AG10803 (cell line): ENCODE data around the gene SIN3B.

Experiments used
- DNase-seq: peaks from one replicate; pipeline ENCODE4 v3.0.0; 2010; ENCODE audit warnings: low read depth
- H3K4me3 ChIP-seq: 2 replicates; pipeline ENCODE4 v1.5.1; 2011; ENCODE audit warnings: mild to moderate bottlenecking, low read length, control low read depth
- TF ChIP-seq, protein P1 (sequence below): conservative IDR thresholded peaks from 2 replicates; pipeline ENCODE4 v1.5.1; 2011; ENCODE audit warnings: mild to moderate bottlenecking, low read length, control low read depth, inconsistent platforms

SIN3B gene

DNA sequence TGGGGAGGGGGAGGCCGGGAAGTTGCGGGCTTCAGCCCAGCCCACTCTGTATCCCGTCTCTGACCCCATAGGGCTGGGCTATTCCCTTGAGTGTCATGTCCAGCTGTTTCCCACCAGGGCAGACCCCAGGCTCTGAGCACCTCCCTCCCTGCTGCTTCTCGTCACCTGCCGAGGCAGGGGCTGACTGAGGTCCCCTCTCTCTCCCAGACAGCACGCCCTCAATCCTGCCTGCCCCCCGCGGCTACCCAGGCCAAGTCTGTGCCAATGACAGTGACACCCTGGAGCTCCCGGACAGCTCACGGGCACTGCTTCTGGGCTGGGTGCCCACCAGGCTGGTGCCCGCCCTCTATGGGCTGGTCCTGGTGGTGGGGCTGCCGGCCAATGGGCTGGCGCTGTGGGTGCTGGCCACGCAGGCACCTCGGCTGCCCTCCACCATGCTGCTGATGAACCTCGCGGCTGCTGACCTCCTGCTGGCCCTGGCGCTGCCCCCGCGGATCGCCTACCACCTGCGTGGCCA, 60.2 kb downstream of the SIN3B start:
- H3K4me3 ChIP-seq: no peak overlapping the region
- TF ChIP-seq, protein P1, sequence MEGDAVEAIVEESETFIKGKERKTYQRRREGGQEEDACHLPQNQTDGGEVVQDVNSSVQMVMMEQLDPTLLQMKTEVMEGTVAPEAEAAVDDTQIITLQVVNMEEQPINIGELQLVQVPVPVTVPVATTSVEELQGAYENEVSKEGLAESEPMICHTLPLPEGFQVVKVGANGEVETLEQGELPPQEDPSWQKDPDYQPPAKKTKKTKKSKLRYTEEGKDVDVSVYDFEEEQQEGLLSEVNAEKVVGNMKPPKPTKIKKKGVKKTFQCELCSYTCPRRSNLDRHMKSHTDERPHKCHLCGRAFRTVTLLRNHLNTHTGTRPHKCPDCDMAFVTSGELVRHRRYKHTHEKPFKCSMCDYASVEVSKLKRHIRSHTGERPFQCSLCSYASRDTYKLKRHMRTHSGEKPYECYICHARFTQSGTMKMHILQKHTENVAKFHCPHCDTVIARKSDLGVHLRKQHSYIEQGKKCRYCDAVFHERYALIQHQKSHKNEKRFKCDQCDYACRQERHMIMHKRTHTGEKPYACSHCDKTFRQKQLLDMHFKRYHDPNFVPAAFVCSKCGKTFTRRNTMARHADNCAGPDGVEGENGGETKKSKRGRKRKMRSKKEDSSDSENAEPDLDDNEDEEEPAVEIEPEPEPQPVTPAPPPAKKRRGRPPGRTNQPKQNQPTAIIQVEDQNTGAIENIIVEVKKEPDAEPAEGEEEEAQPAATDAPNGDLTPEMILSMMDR: no peak
- DNase-seq: no peak

DNA sequence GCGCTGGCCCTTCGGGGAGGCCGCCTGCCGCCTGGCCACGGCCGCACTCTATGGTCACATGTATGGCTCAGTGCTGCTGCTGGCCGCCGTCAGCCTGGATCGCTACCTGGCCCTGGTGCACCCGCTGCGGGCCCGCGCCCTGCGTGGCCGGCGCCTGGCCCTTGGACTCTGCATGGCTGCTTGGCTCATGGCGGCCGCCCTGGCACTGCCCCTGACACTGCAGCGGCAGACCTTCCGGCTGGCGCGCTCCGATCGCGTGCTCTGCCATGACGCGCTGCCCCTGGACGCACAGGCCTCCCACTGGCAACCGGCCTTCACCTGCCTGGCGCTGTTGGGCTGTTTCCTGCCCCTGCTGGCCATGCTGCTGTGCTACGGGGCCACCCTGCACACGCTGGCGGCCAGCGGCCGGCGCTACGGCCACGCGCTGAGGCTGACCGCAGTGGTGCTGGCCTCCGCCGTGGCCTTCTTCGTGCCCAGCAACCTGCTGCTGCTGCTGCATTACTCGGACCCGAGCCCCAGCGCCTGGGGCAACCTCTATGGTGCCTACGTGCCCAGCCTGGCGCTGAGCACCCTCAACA, 60.8 kb downstream of the SIN3B start:
- H3K4me3 ChIP-seq: no peak overlapping the region
- DNase-seq: no peak
- TF ChIP-seq, protein P1: no peak

DNA sequence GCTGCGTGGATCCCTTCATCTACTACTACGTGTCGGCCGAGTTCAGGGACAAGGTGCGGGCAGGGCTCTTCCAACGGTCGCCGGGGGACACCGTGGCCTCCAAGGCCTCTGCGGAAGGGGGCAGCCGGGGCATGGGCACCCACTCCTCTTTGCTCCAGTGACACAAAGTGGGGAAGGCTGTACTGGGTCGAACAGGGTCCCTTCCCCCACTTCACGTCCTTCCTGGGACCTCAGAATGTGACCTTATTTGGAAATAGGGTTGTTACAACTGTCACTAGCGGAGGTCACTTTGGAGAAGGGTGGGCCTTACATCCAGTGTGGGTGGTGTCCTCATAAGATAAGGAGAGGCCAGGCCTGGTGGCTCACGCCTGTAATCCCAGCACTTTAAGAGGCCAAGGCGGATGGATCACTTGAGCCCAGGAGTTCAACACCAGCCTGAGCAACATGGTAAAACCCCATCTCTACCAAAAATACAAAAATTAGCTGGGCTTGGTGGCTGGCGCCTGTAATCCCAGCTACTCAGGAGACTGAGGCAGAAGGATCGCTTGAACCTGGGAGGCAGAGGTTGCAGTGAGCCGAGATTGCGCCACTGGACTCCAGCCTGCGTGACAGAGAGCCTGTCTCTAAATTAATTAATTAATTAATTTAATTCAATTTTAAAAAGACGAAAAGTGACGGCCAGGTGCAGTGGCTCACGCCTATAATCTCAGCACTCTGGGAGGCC, 61.4 kb downstream of the SIN3B start:
- TF ChIP-seq, protein P1: no peak
- no peak for DNase-seq
- no peak overlapping the region for H3K4me3 ChIP-seq

DNA sequence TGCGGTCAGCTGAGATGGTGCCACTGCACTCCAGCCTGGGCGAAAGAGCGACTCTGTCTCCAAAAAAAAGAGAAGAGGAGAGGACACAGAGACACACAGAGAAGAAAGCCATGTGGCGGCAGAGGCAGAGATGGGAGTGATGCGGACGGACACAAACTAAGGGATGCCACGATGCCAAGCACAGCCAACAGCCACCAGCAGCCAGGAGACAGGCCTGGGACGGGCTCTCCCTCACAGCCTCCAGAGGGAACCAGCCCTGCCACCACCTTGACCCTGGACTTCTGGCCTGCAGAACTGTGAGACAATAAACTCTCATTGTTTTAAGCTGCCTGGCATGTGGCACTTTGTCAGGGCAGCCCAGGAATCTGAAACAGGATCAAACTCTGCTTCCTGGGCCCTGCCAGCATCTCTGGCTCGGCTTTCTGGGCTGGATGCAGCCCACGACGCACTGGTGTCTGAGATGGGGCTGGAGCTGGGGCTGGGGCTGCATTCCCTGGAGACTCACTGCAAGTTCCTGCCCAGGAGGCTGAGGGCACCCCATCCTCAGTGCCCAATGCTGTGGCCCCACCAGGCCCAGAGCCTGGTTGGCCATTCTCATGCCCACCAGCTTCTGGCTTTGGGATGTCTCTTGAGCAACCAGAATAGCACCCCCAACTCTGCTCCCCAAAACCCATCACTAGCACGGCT, 62.6 kb downstream of the SIN3B start:
- H3K4me3 ChIP-seq: no peak overlapping the region
- no peak for DNase-seq
- TF ChIP-seq, protein P1: no peak

DNA sequence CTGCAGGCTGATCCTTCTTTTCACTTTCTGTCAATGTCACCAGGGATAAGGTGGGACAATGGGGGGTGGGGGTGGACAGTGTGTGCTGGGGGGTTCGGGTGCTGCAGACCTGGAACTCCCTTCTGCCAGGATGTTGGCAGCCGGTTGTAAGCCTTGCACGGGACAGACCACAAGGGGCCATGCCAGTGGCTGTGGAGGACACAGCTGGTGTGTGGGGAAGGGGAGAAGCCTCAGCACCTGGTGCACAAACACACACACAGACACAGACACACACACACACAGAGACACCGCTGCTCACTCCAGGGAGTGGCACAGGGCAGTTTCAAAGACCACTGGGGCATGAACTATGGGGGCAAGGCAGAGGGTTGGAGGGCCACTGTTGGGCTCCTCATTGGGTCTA, 63.2 kb downstream of the SIN3B start:
- DNase-seq: no peak
- TF ChIP-seq, protein P1: no peak
- no peak overlapping the region for H3K4me3 ChIP-seq

- TF ChIP-seq, protein P1: no peak
- no peak for DNase-seq
- no peak overlapping the region for H3K4me3 ChIP-seq
Measured at GRCh38 chr19:16892868-16893685, 63.9 kb downstream of the SIN3B start.
